ENCODE data around the gene AP3B1. TPM values are rescaled to one million over a fixed set of nuclear protein-coding genes. Genes with fewer than 3 reads are reported as not detected.
A peak's percentile ranks its signal among the peaks of the same experiment; 100 is the strongest.

AP3B1 gene
- polyA plus RNA-seq, 3 donors, result 20.3 to 39.8 (median 24.9) TPM

- Histone ChIP-seq H3K4me3 (replicated peaks in 1 of 3; ENCODE audit: low read depth in 2 of 3, low read length in 3 of 3) (no peak overlapping the region), H2AFZ (ENCODE audit: insufficient read depth, low read depth, low read length, poor library complexity, severe bottlenecking) (no peak overlapping the region), H3K27me3 (ENCODE audit: control insufficient read depth in 2 of 2, insufficient read depth in 2 of 2, low read length in 2 of 2) (no peaks in the 10 kb centered on the region), H3K4me1 (ENCODE audit: control insufficient read depth in 1 of 2, insufficient read depth in 2 of 2, low read length in 2 of 2) (no peaks in the 10 kb centered on the region), H3K36me3 (replicated peaks in 1 of 2; ENCODE audit: control insufficient read depth in 1 of 2, insufficient read depth in 2 of 2, low read length in 2 of 2) (peaks cover 6 to 68% of the 10 kb centered on the region in 2 donors), H4K20me1 (ENCODE audit: insufficient read depth, low read length) (no peaks in the 10 kb centered on the region), H3K9me3 (replicated peaks in 1 of 2; ENCODE audit: control insufficient read depth in 1 of 2, insufficient read depth in 1 of 2, low read length in 2 of 2) (no peaks in the 10 kb centered on the region), H3K27ac (ENCODE audit: low read depth in 1 of 2, low read length in 2 of 2) (no peak overlapping the region), H3K4me2 (replicated peaks; ENCODE audit: extremely low read depth, low read length, poor library complexity, severe bottlenecking) (no peak overlapping the region), H3K79me2 (ENCODE audit: insufficient read depth, low read length) (no peaks in the 10 kb centered on the region), H3K9ac (ENCODE audit: insufficient read depth, low read length, poor library complexity, severe bottlenecking) (no peak overlapping the region)
- Mint-ChIP-seq H3K9me3 (peaks cover 0 to 2% (median 0%) of the 10 kb centered on the region in 7 donors), H3K36me3 (peaks cover 43 to 59% of the 10 kb centered on the region in 2 donors), H3K4me1 (no peaks in the 10 kb centered on the region), H3K27ac (peak overlapping the region in 2 of 7 donors; percentile 33 to 73), H3K27me3 (ENCODE audit: low read depth in 3 of 3) (peaks cover 0 to 2% (median 1%) of the 10 kb centered on the region in 3 donors), H3K4me3 (no peak overlapping the region)
- TF ChIP-seq CTCF (IDR thresholded peaks at IDR 0.05), result no peak
- intact Hi-C loops (cut with micrococcal nuclease), result no loop called here
- 99% methylated on average over 10 of the region's 10 CpGs for WGBS (ENCODE audit: insufficient coverage)
- DNase-seq, result no peak
Observed at GRCh38 chr5:77993855-77994318, 300.6 kb downstream of the AP3B1 start.

GRCh38 chr5:77993141-77993854 lies 301.2 kb downstream of the AP3B1 start:
- no peak overlapping the region for H2AFZ ChIP-seq (ENCODE audit: insufficient read depth, low read depth, low read length, poor library complexity, severe bottlenecking)
- no peak overlapping the region for H3K4me3 Mint-ChIP-seq
- H3K79me2 ChIP-seq (ENCODE audit: insufficient read depth, low read length), result no peaks in the 10 kb centered on the region
- no peaks in the 10 kb centered on the region for H3K9me3 ChIP-seq (replicated peaks in 1 of 2; ENCODE audit: control insufficient read depth in 1 of 2, insufficient read depth in 1 of 2, low read length in 2 of 2)
- H4K20me1 ChIP-seq (ENCODE audit: insufficient read depth, low read length), result no peaks in the 10 kb centered on the region
- H3K4me3 ChIP-seq (replicated peaks in 1 of 3; ENCODE audit: low read depth in 2 of 3, low read length in 3 of 3), result no peak overlapping the region
- intact Hi-C loops (cut with micrococcal nuclease), result no loop called here
- H3K4me1 ChIP-seq (ENCODE audit: control insufficient read depth in 1 of 2, insufficient read depth in 2 of 2, low read length in 2 of 2), result no peaks in the 10 kb centered on the region
- H3K4me1 Mint-ChIP-seq, result no peaks in the 10 kb centered on the region
- no peak overlapping the region for H3K27ac ChIP-seq (ENCODE audit: low read depth in 1 of 2, low read length in 2 of 2)
- 93% methylated on average over 11 of the region's 17 CpGs for WGBS (ENCODE audit: insufficient coverage)
- H3K4me2 ChIP-seq (replicated peaks; ENCODE audit: extremely low read depth, low read length, poor library complexity, severe bottlenecking), result no peak overlapping the region
- peaks cover 0 to 2% (median 0%) of the 10 kb centered on the region in 7 donors for H3K9me3 Mint-ChIP-seq
- no peak for DNase-seq
- H3K36me3 Mint-ChIP-seq, result peaks cover 38 to 59% of the 10 kb centered on the region in 2 donors
- H3K9ac ChIP-seq (ENCODE audit: insufficient read depth, low read length, poor library complexity, severe bottlenecking), result no peak overlapping the region
- peaks cover 3 to 64% of the 10 kb centered on the region in 2 donors for H3K36me3 ChIP-seq (replicated peaks in 1 of 2; ENCODE audit: control insufficient read depth in 1 of 2, insufficient read depth in 2 of 2, low read length in 2 of 2)
- TF ChIP-seq CTCF (IDR thresholded peaks at IDR 0.05), result no peak
- peaks cover 0 to 2% (median 1%) of the 10 kb centered on the region in 3 donors for H3K27me3 Mint-ChIP-seq (ENCODE audit: low read depth in 3 of 3)
- no peaks in the 10 kb centered on the region for H3K27me3 ChIP-seq (ENCODE audit: control insufficient read depth in 2 of 2, insufficient read depth in 2 of 2, low read length in 2 of 2)
- no peak overlapping the region for H3K27ac Mint-ChIP-seq
